Measurements from ENCODE around the gene PRDM15. TPM values are rescaled to one million over a fixed set of nuclear protein-coding genes. Genes with fewer than 3 reads are reported as not detected.

Gene PRDM15, protein sequence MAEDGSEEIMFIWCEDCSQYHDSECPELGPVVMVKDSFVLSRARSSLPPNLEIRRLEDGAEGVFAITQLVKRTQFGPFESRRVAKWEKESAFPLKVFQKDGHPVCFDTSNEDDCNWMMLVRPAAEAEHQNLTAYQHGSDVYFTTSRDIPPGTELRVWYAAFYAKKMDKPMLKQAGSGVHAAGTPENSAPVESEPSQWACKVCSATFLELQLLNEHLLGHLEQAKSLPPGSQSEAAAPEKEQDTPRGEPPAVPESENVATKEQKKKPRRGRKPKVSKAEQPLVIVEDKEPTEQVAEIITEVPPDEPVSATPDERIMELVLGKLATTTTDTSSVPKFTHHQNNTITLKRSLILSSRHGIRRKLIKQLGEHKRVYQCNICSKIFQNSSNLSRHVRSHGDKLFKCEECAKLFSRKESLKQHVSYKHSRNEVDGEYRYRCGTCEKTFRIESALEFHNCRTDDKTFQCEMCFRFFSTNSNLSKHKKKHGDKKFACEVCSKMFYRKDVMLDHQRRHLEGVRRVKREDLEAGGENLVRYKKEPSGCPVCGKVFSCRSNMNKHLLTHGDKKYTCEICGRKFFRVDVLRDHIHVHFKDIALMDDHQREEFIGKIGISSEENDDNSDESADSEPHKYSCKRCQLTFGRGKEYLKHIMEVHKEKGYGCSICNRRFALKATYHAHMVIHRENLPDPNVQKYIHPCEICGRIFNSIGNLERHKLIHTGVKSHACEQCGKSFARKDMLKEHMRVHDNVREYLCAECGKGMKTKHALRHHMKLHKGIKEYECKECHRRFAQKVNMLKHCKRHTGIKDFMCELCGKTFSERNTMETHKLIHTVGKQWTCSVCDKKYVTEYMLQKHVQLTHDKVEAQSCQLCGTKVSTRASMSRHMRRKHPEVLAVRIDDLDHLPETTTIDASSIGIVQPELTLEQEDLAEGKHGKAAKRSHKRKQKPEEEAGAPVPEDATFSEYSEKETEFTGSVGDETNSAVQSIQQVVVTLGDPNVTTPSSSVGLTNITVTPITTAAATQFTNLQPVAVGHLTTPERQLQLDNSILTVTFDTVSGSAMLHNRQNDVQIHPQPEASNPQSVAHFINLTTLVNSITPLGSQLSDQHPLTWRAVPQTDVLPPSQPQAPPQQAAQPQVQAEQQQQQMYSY
- 2.9 TPM for total RNA-seq
- long read RNA-seq, full-length matches to known transcripts, result 1 of 5 reads
- long read RNA-seq, partial matches to known transcripts, result 2 of 5 reads
- long read RNA-seq, other reads (novel, unspliced or antisense), result 2 of 5 reads

DNA sequence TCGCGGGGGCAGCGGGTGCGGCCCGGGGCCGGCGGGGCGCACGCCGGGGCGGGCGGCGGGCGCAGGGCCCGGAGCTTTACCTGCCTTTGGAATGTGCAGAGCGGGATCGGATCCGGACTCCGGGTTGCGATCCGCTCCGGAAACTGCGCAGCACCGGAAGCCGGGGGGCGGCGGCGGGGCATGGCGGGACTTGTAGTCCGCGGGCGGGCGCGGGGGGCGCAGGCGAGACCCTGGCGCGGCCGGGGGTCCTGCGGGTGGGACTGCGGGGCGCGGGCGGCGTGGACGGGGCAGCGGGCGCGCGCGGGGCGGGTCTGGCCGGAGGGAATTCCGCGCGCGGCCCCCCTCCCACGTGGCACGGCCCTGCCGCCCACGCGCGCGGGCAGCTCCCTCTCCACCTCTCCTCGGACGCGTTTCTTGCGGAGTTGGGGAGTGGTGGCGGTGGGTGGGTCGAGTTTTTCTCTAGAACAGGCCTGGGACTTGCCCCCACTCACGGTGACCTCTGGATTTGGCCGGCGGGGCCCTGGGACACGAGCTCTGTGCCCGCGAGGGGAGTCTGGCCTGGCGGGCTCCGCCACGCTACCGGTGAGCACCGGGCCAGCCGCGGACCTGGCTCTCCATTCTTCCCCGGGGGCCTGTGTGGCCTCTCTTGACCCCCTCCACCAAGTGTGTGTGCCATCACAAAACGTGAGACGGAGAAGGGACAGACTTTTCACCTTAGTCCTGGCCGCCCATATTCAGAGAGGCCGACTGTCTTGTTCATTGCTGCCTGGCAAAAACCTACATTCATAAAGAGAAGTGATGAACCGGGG is at the start of gene PRDM15:
PRDM15 (minus strand) TSS at position 155 of the 809 bp plus-strand sequence. CDS start 18,981 bp downstream, outside the sequence.
- no peak for TF ChIP-seq CTCF (IDR thresholded peaks at IDR 0.05; ENCODE audit: borderline replicate concordance)
- peak; percentile 86 for DNase-seq
- Histone ChIP-seq H3K27ac (replicated peaks) (peak within 1 kb of the TSS; percentile 86), H3K36me3 (no peaks in the 10 kb centered on the region), H3K4me1 (peaks cover 22% of the 10 kb centered on the region), H3K4me3 (peak within 1 kb of the TSS; percentile 92), H3K27me3 (ENCODE audit: low read depth) (no peaks in the 10 kb centered on the region), H3K9me3 (replicated peaks) (no peaks in the 10 kb centered on the region)
- intact Hi-C loops (cut with micrococcal nuclease), result no loop called here

DNA sequence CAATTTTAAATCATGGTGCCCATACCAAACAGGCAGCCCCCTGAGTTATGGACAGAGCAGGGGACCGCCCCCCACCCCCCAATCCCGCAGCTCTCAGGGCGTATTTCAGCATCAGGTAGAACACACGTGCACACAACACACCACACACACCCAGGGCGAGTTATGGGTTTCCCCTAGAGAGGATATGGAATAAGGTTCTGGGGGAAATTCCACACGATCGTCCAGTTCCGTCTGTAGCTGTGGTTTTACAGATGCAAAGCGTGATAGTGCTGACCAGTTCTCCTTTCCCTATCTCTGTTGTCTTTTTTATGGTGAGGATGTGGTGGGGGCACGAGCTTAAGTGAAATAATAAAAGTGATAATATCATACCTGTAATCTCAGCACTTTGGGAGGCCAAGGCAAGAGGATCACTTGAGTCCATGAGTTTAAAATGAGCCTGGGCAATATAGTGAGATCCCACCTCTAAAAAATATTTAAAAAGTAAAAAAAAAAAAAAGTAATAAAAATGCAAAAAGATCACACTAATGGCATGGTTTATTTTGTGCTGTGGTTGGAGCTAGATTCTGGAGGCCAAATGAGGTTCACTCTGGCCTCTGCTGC is 49.6 kb upstream of the PRDM15 start:
- no peak for DNase-seq
- TF ChIP-seq CTCF (IDR thresholded peaks at IDR 0.05; ENCODE audit: borderline replicate concordance), result no peak
- intact Hi-C loops (cut with micrococcal nuclease), result no loop called here
- H3K4me3 ChIP-seq, result no peak overlapping the region
- H3K27me3 ChIP-seq (ENCODE audit: low read depth), result no peaks in the 10 kb centered on the region
- H3K9me3 ChIP-seq (replicated peaks), result no peaks in the 10 kb centered on the region
- peaks cover 73% of the 10 kb centered on the region for H3K4me1 ChIP-seq
- H3K27ac ChIP-seq (replicated peaks), result peak overlapping the region; percentile 91
- H3K36me3 ChIP-seq, result no peaks in the 10 kb centered on the region

DNA sequence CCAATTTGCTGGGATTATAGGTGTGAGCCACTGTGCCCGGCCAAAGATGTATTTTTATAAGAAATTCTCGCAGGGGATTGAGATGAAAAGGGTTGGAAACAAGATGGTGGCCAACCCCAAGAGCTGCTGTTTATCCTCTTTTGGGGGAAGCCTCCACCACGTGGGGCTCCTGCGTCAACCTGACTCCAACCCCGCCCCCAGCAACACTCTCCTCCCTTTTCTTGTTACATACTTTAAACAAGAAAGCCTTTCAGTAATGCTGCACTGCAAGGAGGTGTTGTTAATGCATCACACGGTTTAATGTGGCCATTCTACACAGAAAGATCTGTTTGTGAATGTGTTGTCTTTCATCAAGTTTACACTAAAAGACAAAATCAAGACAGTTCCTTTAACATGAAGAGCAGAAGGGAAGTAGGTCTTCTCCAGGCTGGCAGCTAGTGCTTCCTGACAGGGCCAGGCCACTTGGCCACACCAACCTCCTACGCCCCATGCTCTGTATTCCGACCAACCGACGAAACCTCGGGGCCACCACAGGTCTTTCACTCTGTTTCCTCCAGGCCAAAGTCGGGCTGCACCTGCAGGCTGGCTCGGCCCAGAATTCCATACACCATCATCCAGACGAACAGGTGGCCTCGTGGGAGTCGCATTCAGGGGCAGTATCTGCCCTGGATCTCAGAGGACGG is 48.7 kb upstream of the PRDM15 start:
- H3K4me3 ChIP-seq, result no peak overlapping the region
- no peaks in the 10 kb centered on the region for H3K27me3 ChIP-seq (ENCODE audit: low read depth)
- no peak for DNase-seq
- no peaks in the 10 kb centered on the region for H3K36me3 ChIP-seq
- H3K4me1 ChIP-seq, result peaks cover 68% of the 10 kb centered on the region
- no peaks in the 10 kb centered on the region for H3K9me3 ChIP-seq (replicated peaks)
- TF ChIP-seq CTCF (IDR thresholded peaks at IDR 0.05; ENCODE audit: borderline replicate concordance), result no peak
- peak overlapping the region; percentile 91 for H3K27ac ChIP-seq (replicated peaks)
- intact Hi-C loops (cut with micrococcal nuclease), result no loop called here

DNA sequence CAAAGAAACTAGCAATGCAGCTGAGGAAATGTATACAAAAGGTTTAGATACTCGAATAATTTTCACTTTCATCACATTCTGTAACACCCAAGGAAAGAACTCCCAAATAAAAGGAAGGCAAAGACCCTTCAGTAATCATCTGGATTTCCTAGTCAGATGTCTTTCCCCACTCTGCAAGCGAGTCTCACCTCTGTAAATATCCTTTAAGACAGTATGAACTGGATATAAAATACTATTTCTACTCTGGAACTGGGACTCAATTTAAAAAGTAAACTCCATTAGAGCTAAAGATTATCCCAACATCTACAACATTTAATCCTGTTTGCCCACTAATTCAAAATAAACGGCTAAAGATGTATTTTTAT is 47.6 kb upstream of the PRDM15 start:
- DNase-seq, result no peak
- H3K4me1 ChIP-seq, result peaks cover 69% of the 10 kb centered on the region
- intact Hi-C loops (cut with micrococcal nuclease), result no loop called here
- H3K27me3 ChIP-seq (ENCODE audit: low read depth), result no peaks in the 10 kb centered on the region
- H3K36me3 ChIP-seq, result no peaks in the 10 kb centered on the region
- no peak for TF ChIP-seq CTCF (IDR thresholded peaks at IDR 0.05; ENCODE audit: borderline replicate concordance)
- H3K9me3 ChIP-seq (replicated peaks), result no peaks in the 10 kb centered on the region
- peak overlapping the region; percentile 91 for H3K27ac ChIP-seq (replicated peaks)
- H3K4me3 ChIP-seq, result peak overlapping the region; percentile 61
